GF-D8 (cell line): ENCODE data around the gene CCNT2.
"Not testable (repeated sequence)": the region's sequence is repeated elsewhere in the genome, so short reads cannot be mapped to it uniquely, and the experiment has no call there.

Experiments
- DNase-seq: peaks from one replicate; lab custom pipeline; 2025; lab: John Stamatoyannopoulos, UW

Gene CCNT2

GRCh38 chr2:134918526-134919340 lies at the start of gene CCNT2:
Gene CCNT2 (plus strand): TSS chr2:134918822. CDS start chr2:134918855, 33 bp downstream.
- peak; percentile 94 for DNase-seq

DNA sequence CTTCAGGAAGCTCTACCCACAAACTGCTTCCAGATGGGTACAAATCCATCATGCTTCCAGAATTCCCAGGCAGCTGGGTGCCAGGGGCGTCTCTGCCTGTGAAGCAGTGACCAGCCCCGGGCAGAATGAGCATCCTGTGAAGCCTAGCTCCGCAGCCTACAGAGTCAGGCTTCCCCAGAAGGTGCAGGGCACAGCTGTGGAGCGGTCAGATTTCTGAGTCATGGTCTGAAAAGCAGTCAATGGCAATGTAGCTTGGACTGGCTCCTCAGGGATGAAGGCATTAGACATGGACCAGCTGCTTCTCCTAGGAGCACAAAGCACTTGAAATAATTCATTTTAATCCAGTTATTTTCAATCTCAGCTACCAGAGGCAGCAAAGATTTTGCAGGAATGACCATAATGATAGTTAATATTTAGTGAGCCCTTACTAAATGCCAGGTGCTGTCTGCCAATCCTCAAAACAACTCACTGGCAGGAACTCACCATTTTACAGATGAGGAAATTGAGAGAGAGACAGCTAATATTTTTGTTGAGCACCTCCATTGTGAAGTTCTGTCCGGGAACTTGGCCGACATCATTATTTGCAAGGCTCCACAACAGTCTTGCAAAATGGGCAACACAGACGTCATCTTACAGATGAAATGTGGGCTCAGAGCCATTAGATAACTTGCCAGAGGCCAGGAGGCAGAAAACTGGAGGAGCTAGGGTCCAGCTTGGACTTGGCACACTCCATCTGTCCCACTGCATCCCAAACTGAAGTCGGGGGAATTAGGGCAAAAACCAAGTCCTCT lies 48.5 kb upstream of the CCNT2 start:
- no peak for DNase-seq

DNA sequence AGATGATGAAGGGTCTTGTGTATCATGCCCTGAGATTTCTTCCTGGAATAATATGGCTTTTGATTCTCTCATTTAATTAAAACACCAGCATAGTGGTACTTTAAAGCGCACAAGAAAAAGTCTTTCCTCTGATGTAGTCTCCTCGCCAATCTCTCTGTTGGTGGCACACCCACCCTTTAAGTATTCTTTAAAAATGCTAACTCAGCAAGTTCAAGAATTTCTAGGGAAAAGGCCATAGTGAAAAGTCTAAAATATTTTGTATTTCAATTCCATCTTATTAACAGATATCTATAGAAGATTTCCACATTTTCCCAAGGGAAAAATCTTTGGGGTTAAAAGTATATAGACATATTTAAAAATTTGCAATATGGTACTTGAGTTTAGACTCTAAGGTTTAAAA lies 45.5 kb upstream of the CCNT2 start:
- no peak for DNase-seq

- no peak for DNase-seq
These were observed 43.3 kb upstream of the CCNT2 start for GRCh38 chr2:134875309-134875708.

DNA sequence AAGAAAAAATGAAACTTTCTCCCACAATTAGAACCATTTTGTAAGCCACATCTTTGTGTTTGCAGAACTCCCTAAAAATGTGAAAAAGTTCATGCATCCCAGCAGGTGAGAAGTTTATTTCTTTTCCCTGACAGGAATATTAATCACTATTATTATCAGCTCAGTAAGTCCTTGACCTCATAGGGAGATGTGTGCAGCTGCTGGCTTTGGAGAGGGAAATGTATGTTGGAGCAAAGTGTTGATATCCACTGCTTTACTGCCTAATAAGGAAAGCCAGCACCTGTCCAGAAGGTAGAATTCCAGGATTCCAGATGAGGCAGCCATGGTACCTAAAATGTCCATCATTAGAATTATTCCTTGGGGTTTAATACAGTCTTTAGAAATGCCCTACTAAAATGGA lies 35.8 kb upstream of the CCNT2 start:
- no peak for DNase-seq

DNA sequence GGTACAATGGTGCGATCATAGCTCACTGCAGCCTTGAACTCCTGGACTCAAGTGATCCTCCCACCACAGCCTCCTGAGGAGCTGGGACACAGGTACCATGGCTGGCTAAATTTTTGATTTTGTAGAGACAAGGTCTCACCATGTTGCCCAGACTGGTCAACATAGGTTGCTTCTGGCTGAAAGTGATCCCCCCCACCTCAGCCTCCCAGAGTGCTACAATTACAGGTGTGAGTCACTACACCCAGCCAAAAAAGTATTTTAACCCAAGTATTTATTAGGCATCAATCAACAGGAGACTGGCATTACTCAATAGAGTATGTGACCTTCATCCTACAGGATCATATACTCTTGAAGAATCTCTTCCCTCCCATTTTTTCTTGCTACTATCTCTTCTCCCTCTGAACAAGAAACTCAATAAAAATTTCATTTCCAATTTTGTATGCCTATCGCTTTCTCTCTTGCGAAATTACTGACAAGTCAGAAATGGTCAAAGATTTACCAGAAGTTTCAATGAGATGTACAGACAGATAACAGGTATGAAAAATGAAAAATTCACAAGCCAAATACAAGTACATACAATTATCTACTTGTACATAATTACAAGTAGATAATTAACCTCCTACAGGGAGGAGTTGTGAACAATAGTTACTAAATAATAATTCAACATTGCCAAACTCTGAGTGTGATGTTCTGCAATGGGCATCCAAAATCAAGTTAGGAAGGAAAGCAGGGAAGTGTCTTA lies 34.9 kb upstream of the CCNT2 start:
- DNase-seq = no peak

DNA sequence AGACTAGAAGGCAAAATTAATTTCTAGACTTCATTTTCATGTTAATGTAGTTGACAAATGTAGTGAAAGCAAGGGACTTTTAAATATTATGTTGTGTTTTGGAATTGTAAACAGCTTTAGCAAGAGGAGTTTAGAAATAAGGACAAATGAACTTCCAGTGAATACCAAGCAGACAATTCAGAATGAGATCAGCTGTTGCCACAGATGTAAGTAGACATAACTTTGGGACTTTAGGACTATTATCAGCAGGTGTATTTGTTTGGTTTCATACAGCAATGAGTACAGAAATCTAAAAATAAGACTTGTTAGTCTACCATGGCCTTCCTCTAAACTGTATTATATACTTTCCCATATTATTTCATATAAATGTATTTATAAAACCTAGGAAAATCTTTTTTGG lies 34.2 kb upstream of the CCNT2 start:
- no peak for DNase-seq

DNA sequence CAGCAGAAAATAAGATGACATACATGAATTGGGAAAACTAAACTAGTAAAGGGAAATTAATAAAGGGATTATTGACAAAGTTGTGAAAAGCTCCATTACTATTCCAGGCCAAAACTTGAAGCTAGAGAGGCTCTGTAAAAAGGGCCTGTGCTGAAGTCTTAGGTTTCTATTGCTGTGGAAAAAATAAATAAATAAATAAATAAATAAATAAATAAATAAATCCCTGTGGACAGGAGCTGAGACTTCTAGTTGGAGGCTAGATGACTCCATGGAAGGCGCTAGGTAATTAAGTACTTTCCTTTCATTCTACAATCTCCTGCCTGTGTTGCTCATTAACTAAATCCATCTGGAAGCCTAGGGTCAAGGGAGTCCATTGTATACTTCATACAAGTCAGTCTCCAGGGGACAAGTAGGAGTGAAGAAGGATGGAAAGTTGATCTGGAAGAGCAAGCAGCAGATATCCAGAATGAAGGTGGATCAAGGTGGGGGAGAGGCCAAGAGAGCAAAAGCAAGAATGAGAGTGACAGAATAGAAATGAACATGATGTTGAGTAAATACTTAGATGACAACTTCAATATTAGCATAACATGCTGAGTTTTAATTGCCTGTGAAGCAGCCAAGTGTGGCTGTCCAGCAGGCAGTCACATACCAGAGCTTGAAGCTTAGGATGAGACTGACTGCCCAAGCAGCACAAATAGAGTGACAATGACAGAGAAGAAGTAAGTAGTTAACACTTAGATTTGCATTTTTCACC lies 26.2 kb upstream of the CCNT2 start:
- no peak for DNase-seq

DNA sequence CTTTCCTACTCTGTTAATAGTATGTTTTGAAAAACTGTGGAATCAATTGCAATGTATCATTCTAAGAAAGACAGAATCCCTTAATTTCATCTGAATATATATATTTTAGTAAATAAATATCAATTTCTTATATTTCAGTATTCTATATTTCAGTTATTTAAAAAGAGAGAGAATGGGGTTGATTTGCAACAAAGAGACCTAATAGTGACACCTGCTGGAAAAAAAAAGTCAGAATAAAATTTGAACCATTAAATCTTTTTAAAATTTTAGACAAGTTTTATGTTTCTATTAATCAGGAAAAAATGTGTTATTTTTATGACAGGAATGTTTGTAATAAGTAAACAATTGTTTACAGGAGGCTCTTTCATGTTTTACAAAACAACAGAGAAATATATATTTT lies 20.7 kb upstream of the CCNT2 start:
- DNase-seq = no peak

GRCh38 chr2:134899204-134899603 lies 19.4 kb upstream of the CCNT2 start:
- DNase-seq = no peak

GRCh38 chr2:134900151-134900550 lies 18.5 kb upstream of the CCNT2 start:
- DNase-seq = no peak

DNA sequence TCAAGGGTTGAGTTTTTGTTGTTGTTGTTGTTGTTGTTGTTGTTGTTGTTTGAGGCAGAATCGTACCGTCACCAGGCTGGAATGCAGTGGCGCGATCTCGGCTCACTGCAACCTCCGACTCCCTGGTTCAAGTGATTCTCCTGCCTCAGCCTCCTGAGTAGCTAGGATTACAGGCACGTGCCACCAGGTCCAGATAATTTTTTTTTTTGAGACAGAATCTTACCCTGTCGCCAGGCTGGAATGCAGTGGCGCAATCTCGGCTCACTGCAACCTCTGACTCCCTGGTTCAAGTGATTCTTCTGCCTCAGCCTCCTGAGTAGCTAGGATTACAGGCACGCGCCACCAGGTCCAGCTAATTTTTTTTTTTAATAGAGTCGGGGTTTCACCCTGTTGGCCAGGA lies 14.9 kb upstream of the CCNT2 start:
- DNase-seq = not testable (repeated sequence)

DNA sequence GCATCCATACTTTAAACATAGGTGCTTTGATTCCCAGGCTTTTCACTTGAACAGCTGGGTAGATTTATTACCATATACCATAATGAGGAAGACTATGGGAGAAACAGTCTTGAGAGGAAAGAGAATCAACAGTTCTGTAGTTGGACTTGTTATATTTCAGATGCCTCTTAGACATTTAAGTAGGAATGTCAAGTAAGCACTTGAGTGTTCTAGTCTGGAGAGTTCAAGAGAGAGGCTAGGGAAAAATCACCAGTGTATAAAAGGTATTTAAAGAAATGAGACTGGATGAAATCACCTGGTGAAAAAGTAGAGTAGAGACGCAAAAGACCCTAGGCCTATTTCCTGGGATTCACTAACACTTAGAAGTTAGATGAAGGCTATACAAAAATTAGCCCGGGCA lies 13.5 kb upstream of the CCNT2 start:
- DNase-seq = no peak

DNA sequence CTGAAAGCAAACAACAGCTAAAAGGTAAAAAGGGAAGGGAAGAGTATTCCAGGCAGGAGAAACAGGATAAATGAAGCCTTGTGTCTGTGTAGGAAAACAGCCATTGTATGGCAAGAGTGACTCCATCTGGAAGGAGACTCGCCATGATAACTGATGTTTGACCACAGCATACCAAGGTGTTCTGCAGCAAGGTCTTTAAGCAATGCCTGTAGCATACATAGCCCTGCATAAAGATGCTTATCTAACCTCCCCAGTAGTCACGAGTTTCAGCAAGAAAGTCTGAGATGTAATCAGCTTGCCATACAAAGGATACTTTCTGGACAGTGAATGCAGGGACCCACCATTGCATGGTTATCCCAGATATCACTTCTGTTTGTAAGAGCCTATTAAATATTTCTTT lies 11.9 kb upstream of the CCNT2 start:
- DNase-seq = no peak

DNA sequence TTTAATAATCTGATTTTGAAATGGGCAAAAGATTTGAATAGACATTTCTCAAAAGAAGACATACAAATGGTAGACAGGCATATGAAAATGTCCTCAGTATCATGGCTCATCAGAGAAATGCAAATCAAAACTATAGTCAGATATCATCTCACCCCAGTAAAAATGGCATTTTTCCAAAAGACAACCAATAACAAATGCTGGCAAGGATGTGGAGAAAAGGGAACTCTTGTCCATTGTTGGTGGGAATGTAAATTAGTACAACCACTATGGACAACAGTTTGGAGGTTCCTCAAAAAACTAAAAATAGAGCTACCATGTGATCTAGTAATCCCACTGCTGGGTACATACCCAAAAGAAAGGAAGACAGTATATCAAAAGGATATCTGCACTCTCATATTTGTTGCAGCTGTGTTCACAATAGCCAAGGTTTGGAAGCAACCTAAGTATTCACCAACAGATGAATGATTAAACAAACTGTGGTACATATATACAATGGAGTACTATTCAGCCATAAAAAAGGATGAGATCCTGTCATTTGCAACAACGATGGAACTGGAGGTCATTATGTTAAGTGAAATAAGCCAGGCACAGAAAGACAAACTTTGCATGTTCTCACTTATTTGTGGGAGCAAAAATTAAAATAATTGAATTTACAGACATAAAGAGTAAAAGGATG lies 11.0 kb upstream of the CCNT2 start:
- DNase-seq = not testable (repeated sequence)

DNA sequence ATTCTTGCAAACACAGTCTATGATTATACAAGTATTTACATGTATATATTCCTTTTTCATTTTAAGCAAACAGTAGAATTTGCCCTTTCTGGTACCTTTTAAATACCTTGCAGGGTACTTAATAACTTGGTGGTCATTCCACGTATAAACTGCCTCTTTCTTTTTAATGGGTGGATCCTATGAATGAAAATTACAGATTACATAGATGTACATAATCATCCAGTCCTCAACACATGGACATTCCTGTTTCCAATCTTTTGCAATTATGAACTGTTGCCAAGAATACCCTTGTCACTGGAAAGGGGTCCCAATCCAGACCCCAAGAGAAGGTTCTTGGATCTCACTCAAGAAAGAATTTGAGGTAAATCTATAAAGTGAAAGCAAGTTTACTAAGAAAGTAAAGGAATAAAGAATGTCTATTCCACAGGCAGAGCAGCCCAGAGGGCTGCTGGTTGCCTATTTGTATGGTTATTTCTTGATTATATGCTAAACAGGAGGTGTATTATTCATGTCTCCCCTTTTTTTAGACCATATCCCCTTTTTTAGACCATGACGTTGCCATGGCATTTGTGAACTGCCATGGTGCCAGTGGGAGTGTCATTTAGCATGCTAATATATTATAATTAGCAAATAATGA lies 7.7 kb upstream of the CCNT2 start:
- DNase-seq = no peak

GRCh38 chr2:134911400-134911785 lies 7.2 kb upstream of the CCNT2 start:
- DNase-seq = no peak

DNA sequence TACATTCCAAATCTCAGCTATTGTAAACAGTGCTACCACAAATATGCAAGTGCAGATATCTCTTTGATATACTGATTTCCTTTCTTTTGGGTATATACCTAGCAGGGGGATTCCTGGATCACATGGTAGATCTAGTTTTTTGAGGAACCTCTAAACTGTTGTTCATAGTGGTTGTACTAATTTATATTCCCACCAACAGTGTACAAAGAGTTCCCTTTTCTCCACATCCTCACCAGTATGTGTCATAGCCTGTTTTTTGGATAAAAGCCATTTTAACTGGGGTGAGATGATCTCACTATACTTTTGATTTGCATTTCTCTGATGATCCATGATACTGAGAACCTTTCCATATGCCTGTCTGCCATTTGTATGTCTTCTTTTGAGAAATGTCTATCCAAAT lies 6.3 kb upstream of the CCNT2 start:
- DNase-seq = no peak

GRCh38 chr2:134917360-134917865 lies 1.2 kb upstream of the CCNT2 start:
- no peak for DNase-seq

GRCh38 chr2:134917888-134918525 lies 615 bp upstream of the CCNT2 start:
- DNase-seq = no peak
